ENCODE results near the gene ZNF281.

- TF ChIP-seq, protein P1, sequence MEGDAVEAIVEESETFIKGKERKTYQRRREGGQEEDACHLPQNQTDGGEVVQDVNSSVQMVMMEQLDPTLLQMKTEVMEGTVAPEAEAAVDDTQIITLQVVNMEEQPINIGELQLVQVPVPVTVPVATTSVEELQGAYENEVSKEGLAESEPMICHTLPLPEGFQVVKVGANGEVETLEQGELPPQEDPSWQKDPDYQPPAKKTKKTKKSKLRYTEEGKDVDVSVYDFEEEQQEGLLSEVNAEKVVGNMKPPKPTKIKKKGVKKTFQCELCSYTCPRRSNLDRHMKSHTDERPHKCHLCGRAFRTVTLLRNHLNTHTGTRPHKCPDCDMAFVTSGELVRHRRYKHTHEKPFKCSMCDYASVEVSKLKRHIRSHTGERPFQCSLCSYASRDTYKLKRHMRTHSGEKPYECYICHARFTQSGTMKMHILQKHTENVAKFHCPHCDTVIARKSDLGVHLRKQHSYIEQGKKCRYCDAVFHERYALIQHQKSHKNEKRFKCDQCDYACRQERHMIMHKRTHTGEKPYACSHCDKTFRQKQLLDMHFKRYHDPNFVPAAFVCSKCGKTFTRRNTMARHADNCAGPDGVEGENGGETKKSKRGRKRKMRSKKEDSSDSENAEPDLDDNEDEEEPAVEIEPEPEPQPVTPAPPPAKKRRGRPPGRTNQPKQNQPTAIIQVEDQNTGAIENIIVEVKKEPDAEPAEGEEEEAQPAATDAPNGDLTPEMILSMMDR (IDR thresholded peaks at IDR 0.05): no peak
- TF ChIP-seq EP300 (IDR thresholded peaks at IDR 0.05) (no peak), POLR2A (IDR thresholded peaks at IDR 0.05) (no peak)
Observed at GRCh38 chr1:200366577-200367253, 43.1 kb downstream of the ZNF281 start.

Measured in gastroesophageal sphincter (tissue), 3 donors.